ENCODE data around the gene GPR183. TPM values are rescaled to one million over a fixed set of nuclear protein-coding genes. Genes with fewer than 3 reads are reported as not detected.

The GPR183 gene
- total RNA-seq, 1 donor from 2014 or later = 12.0 TPM

DNA sequence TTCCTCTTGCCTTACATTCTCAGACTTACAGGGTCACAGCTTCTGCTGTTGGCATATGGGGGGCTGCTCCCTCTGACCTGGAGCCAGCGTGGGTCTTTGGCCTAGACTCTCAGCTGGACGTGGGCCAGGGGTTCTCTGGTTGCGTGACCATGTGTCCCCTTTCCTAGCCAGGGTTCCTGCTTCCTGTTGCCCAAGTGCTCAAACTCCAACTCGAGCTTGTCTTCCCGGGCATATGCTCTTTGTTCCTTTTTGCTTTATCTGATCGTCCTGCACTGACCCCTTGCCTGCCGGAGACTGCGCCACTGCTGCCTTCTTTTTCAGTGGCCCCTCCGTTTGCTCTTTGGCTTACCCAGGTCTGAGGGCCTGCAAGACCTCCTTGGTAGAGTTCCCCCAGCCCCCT lies 25.3 kb upstream of the GPR183 start:
- no peak overlapping the region for H3K4me3 ChIP-seq
- H3K36me3 ChIP-seq = peaks cover 0 to 3% of the 10 kb centered on the region in 2 donors
- H3K9me3 ChIP-seq = no peaks in the 10 kb centered on the region
- no peaks in the 10 kb centered on the region for H3K27me3 ChIP-seq
- intact Hi-C loops (cut with DNase I) = no loop called here
- H3K27ac ChIP-seq = no peak overlapping the region
- TF ChIP-seq, protein P1, sequence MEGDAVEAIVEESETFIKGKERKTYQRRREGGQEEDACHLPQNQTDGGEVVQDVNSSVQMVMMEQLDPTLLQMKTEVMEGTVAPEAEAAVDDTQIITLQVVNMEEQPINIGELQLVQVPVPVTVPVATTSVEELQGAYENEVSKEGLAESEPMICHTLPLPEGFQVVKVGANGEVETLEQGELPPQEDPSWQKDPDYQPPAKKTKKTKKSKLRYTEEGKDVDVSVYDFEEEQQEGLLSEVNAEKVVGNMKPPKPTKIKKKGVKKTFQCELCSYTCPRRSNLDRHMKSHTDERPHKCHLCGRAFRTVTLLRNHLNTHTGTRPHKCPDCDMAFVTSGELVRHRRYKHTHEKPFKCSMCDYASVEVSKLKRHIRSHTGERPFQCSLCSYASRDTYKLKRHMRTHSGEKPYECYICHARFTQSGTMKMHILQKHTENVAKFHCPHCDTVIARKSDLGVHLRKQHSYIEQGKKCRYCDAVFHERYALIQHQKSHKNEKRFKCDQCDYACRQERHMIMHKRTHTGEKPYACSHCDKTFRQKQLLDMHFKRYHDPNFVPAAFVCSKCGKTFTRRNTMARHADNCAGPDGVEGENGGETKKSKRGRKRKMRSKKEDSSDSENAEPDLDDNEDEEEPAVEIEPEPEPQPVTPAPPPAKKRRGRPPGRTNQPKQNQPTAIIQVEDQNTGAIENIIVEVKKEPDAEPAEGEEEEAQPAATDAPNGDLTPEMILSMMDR (IDR thresholded peaks at IDR 0.05) = no peak
- TF ChIP-seq POLR2AphosphoS5 (IDR thresholded peaks at IDR 0.05; ENCODE audit: insufficient read depth in 1 of 2, low read depth in 1 of 2) (no peak), POLR2A (IDR thresholded peaks at IDR 0.05) (no peak)
- DNase-seq (ENCODE audit: extremely low spot score in 2 of 2) = no peak
- H3K4me1 ChIP-seq = no peaks in the 10 kb centered on the region

DNA sequence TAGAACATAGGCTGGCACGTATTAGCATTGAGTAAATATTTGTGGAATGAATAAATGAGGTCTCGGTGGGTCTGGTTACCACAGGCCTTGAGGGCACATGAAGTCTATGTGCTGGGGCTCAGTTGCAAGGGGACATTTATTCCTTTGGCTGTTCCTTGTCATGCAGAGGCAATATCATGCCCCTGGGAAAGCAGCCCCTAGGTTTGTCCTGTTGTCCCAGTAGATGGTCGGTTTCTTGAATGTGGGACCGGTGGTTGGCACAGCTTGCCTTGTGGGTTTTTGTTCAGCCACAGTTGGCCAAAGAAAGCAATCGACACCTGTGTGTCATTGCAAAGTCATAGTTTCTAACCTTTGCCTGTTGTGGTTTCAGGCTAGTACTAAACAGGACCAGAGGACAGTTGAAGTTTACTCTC lies 24.7 kb upstream of the GPR183 start:
- Histone ChIP-seq H3K4me1 (no peaks in the 10 kb centered on the region), H3K9me3 (no peaks in the 10 kb centered on the region), H3K36me3 (peaks cover 0 to 3% of the 10 kb centered on the region in 2 donors), H3K4me3 (no peak overlapping the region), H3K27ac (no peak overlapping the region), H3K27me3 (no peaks in the 10 kb centered on the region)
- TF ChIP-seq, protein P1 (IDR thresholded peaks at IDR 0.05) = no peak
- TF ChIP-seq POLR2AphosphoS5 (IDR thresholded peaks at IDR 0.05; ENCODE audit: insufficient read depth in 1 of 2, low read depth in 1 of 2) (no peak), POLR2A (IDR thresholded peaks at IDR 0.05) (no peak)
- intact Hi-C loops (cut with DNase I) = no loop called here
- no peak for DNase-seq (ENCODE audit: extremely low spot score in 2 of 2)

DNA sequence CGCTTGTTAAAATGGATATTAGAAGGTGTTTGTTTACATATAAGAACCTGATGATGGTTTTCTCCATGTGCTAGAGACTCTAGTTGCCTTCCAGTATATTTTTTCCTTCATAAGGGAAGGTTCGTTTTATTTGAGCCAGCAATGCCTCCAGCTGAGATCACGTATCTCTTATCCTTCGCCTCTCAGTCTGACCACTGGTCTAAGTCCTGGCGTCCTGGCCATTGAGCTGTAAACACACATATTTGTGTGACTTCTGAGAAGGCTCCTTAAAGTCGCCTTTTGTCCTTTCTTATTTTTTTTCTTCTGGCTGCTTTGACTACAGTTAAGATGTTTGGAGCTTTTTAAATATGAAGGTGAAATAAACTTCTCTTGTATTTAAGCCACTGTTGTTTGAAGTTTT lies 23.7 kb upstream of the GPR183 start:
- TF ChIP-seq POLR2AphosphoS5 (IDR thresholded peaks at IDR 0.05; ENCODE audit: insufficient read depth in 1 of 2, low read depth in 1 of 2) = no peak
- TF ChIP-seq, protein P1 (IDR thresholded peaks at IDR 0.05) = no peak
- no peak for TF ChIP-seq POLR2A (IDR thresholded peaks at IDR 0.05)
- intact Hi-C loops (cut with DNase I) = no loop called here
- no peak for DNase-seq (ENCODE audit: extremely low spot score in 2 of 2)
- H3K4me3 ChIP-seq = no peak overlapping the region
- no peaks in the 10 kb centered on the region for H3K27me3 ChIP-seq
- no peak overlapping the region for H3K27ac ChIP-seq
- no peaks in the 10 kb centered on the region for H3K4me1 ChIP-seq
- H3K9me3 ChIP-seq = no peaks in the 10 kb centered on the region
- no peaks in the 10 kb centered on the region for H3K36me3 ChIP-seq

DNA sequence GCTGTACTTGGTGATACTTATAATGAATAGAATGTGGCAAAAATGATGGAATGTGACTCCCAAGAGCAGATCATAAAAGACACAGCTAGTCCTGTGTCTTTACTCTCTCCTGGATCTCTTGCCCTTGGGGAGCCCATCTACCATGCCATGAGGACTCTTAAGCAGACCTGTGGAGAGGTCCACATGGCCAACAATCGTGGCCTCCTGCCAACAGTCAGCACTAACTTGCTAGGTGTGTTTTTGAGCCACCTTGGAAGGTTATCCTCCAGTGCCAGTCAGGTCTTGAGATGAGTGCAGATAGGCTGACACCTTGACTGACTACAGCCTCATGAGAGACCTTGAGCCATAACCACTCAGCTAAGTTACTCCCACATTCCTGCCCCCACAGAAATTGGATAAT lies 22.3 kb upstream of the GPR183 start:
- peaks cover 0 to 4% of the 10 kb centered on the region in 2 donors for H3K36me3 ChIP-seq

DNA sequence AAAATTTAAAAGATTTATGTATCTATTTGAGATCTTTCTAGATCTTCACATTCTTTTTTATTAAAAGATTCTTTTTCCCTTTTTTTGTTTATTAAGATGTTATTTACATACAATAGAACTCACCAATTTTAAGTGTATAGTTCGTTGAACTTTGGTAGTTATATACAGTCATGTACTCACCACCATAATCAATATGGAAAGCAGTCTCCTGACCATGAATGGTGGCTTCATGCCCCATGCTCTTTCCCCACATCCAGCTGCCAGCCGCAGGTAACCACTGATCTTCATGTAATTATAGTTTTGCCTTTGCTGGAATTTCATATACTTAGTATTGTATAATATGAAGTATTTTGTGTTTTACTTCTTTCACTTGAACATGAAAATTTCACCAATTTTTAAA lies 20.6 kb upstream of the GPR183 start:
- TF ChIP-seq POLR2A (IDR thresholded peaks at IDR 0.05) (no peak), POLR2AphosphoS5 (IDR thresholded peaks at IDR 0.05; ENCODE audit: insufficient read depth in 1 of 2, low read depth in 1 of 2) (no peak)
- TF ChIP-seq, protein P1 (IDR thresholded peaks at IDR 0.05) = no peak
- no peak for DNase-seq (ENCODE audit: extremely low spot score in 2 of 2)
- intact Hi-C loops (cut with DNase I) = no loop called here
- H3K27ac ChIP-seq = no peak overlapping the region
- no peaks in the 10 kb centered on the region for H3K27me3 ChIP-seq
- H3K9me3 ChIP-seq = no peaks in the 10 kb centered on the region
- peaks cover 0 to 4% of the 10 kb centered on the region in 2 donors for H3K36me3 ChIP-seq
- H3K4me3 ChIP-seq = no peak overlapping the region
- H3K4me1 ChIP-seq = peaks cover 5% of the 10 kb centered on the region

More for the DNA sequence above, 22.3 kb upstream of the GPR183 start:
- H3K27me3 ChIP-seq = no peaks in the 10 kb centered on the region
- H3K4me1 ChIP-seq = no peaks in the 10 kb centered on the region
- intact Hi-C loops (cut with DNase I) = no loop called here
- no peak overlapping the region for H3K27ac ChIP-seq
- no peaks in the 10 kb centered on the region for H3K9me3 ChIP-seq
- no peak for DNase-seq (ENCODE audit: extremely low spot score in 2 of 2)
- TF ChIP-seq POLR2A (IDR thresholded peaks at IDR 0.05) = no peak
- TF ChIP-seq POLR2AphosphoS5 (IDR thresholded peaks at IDR 0.05; ENCODE audit: insufficient read depth in 1 of 2, low read depth in 1 of 2) = no peak
- TF ChIP-seq, protein P1 (IDR thresholded peaks at IDR 0.05) = no peak
- H3K4me3 ChIP-seq = no peak overlapping the region

All from vagina (tissue), 2 donors.